ENCODE results near the gene C1RL.

DNA sequence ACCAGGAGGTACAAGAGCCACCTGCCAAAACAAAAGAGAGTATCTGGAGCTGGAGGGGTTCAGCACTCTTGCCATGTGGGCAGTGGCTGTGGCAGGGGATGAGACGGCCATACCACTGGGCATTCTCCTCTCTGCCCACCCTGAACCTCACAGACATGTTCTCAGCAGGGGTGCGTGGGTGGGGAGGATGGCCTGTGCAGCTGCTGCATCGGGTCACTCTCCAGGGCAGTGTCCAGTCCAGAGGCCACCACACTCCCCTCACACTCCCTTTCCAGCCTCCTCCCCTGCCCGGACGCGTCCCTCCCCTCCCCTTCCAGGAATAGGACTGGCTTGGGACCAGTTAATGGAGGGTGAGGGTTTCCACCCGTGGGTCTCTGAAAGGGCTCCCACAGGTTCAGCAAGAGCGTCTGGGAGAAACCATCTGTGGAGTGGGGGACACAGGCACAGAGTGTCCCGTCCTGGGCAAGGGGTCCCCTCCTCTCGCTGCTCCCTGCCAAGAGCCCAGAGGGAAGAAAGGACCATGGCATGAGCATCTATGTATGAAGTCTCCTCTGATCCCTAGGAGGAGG is 17.3 kb downstream of the C1RL start:
- TF ChIP-seq, protein P1, sequence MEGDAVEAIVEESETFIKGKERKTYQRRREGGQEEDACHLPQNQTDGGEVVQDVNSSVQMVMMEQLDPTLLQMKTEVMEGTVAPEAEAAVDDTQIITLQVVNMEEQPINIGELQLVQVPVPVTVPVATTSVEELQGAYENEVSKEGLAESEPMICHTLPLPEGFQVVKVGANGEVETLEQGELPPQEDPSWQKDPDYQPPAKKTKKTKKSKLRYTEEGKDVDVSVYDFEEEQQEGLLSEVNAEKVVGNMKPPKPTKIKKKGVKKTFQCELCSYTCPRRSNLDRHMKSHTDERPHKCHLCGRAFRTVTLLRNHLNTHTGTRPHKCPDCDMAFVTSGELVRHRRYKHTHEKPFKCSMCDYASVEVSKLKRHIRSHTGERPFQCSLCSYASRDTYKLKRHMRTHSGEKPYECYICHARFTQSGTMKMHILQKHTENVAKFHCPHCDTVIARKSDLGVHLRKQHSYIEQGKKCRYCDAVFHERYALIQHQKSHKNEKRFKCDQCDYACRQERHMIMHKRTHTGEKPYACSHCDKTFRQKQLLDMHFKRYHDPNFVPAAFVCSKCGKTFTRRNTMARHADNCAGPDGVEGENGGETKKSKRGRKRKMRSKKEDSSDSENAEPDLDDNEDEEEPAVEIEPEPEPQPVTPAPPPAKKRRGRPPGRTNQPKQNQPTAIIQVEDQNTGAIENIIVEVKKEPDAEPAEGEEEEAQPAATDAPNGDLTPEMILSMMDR (IDR thresholded peaks at IDR 0.05), result no peak
- TF ChIP-seq POLR2AphosphoS5 (IDR thresholded peaks at IDR 0.05), result no peak
